GM12892 (cell line): ENCODE results near the gene PAXX.

Source experiments
- DNase-seq: peaks from one replicate; pipeline ENCODE4 v3.0.0; 2011; ENCODE audit not compliant: insufficient read length
- FAIRE-seq: peaks from 2 replicates; lab custom pipeline; 2011; peaks lifted over from hg19 to GRCh38; lab: Jason Lieb, UNC
- POLR2A ChIP-seq: IDR thresholded peaks from 2 replicates; pipeline ENCODE4 v1.6.1; 2011; ENCODE audit warnings: low read depth, low read length, control low read depth
- POLR2AphosphoS5 ChIP-seq: IDR thresholded peaks from 2 replicates; pipeline ENCODE4 v1.6.1; 2011; ENCODE audit warnings: low read depth, low read length, control low read depth
- TAF1 ChIP-seq: IDR thresholded peaks from 2 replicates; pipeline ENCODE4 v1.6.1; 2011; ENCODE audit warnings: low read depth, mild to moderate bottlenecking, control low read depth, low read length, borderline replicate concordance

Gene PAXX

DNA sequence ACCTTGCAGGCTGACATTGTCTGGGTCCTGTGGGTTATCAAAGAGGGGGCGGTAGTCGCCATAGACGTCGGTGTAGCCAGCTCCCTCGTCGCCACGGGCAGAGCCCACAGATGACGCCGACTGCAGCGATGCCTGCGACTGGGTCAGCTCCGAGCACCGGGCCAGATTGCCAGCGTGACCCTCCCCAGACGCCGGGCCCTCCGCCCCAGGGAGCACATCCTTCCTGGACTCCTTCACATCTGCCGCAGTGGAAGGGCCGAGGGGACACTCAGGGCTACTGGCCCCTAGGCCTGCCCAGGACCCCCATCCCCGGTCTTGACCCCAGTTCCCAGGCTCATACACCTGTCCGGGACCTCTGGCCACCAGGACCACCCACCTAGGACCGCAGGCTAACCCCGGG, 21.9 kb downstream of the PAXX start:
- TF ChIP-seq TAF1: no peak
- TF ChIP-seq POLR2AphosphoS5: no peak
- no peak for TF ChIP-seq POLR2A
- DNase-seq: no peak
- FAIRE-seq: no peak

DNA sequence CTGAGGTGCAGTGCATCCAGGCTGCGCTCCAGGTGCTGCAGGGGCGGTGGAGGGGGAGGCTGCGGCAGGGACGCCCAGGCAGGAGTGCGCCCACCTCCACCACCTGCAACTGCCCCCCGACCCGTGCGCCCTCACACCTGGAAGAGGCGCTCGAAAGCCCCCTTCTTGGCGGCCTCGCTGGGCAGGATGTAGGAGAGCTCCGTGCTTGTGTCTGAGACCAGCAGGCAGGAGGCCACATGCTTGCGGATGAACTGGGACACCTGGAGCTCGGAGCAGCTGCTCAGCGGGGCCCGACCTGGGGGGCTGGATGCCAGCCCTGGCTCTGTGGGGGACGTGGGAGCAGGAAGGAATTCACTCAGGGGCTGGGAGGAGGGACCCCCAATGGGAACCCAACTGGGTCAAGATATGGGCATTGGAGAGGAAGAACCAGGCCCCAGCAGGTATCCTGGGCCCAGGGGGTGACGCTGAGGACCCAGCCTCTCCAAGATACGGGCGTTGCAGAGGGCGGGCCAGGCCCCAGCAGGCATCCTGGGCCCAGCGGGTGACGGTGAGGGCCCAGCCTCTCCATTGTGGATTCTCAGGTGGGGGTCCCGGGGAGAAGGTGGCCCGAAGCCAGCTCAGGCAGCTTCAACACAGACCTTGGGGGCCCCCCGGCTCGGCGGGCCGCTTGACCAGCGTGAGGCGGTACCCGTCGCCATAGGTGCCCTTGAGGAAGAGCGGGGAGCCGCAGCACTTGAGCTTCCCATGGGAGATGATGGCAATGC, 22.7 kb downstream of the PAXX start:
- no peak for DNase-seq
- FAIRE-seq: no peak
- TF ChIP-seq POLR2A (no peak), POLR2AphosphoS5 (no peak), TAF1 (no peak)

DNA sequence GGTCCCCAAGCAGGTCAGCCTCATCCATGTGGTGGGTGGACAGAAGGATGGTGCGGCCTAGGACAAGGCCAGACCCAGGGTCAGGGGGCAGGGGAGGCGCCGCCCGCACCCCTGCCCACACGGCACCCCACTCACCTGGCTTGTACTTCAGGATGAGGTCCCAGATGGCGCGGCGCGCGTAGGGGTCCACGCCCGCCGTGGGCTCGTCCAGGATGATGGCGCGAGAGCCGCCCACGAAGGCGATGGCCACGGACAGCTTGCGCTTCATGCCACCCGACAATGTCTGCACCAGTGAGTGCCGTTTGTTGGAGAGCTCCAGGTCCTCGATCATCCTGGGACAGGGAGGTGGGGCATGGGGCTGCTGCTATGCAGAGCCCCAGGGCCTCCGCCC, 23.3 kb downstream of the PAXX start:
- TF ChIP-seq TAF1 (no peak), POLR2A (no peak), POLR2AphosphoS5 (no peak)
- no peak for FAIRE-seq

DNA sequence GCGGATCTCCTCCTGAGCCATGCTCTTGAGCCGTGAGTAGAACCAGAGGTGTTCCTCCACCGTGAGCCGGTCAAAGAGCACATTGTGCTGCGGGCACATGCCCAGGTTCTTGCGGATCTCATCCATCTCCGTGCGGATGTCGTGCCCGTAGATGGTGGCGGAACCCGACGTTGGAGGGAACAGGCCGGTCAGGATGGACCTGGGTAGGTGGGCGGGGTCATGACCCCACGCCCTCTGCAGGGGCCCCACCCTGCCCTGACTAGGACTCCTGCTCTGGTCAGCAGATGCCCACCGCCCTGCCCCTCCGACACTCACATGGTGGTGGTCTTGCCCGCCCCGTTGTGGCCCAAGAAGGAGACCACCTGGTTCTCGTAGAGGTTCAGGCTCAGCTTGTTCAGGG, 23.8 kb downstream of the PAXX start:
- FAIRE-seq: no peak
- DNase-seq: no peak
- no peak for TF ChIP-seq POLR2A
- TF ChIP-seq TAF1: no peak
- no peak for TF ChIP-seq POLR2AphosphoS5

More for the DNA sequence above, 23.3 kb downstream of the PAXX start:
- no peak for DNase-seq

DNA sequence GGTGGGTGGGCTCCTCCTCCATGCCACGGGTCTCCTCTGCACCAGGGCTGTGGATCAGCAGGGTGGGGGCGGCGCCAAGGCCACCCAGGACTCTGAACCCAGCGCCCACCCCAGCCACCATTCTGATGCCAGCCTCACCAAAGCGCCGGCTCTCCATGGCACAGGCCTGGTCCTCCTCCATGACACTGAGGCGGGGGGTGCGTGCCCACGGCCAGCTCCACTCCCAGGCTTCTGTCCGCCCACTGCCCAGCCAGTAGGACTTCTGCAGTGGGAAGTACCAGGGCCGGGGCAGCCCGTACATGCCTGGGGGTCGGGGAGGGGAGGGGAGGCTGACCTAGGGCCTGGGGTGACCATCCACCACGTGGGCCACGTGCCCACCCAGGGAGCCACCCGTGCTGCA, 24.2 kb downstream of the PAXX start:
- FAIRE-seq (no peak), DNase-seq (no peak)
- TF ChIP-seq POLR2A (no peak), POLR2AphosphoS5 (no peak), TAF1 (no peak)

DNA sequence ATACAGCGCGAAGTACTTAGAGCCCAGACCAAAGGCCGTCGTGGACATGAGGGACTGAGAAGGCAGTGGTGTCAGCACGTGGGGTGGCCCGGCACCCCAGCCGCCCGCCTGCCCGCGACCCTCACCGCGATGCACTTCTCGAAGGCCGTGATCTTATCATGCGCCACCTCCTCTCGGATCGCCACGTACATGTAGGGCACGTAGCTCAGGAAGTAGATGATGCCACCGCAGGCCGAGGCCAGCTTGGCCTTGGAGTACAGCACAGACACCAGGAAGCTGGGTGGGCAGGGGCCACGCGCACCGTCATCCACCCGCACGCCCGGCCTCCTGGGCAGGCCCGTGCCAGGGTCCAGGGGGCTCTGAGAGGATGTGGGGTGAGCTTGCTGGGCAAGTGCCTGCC, 24.8 kb downstream of the PAXX start:
- DNase-seq: no peak
- no peak for FAIRE-seq
- TF ChIP-seq POLR2A: no peak
- no peak for TF ChIP-seq POLR2AphosphoS5
- no peak for TF ChIP-seq TAF1

DNA sequence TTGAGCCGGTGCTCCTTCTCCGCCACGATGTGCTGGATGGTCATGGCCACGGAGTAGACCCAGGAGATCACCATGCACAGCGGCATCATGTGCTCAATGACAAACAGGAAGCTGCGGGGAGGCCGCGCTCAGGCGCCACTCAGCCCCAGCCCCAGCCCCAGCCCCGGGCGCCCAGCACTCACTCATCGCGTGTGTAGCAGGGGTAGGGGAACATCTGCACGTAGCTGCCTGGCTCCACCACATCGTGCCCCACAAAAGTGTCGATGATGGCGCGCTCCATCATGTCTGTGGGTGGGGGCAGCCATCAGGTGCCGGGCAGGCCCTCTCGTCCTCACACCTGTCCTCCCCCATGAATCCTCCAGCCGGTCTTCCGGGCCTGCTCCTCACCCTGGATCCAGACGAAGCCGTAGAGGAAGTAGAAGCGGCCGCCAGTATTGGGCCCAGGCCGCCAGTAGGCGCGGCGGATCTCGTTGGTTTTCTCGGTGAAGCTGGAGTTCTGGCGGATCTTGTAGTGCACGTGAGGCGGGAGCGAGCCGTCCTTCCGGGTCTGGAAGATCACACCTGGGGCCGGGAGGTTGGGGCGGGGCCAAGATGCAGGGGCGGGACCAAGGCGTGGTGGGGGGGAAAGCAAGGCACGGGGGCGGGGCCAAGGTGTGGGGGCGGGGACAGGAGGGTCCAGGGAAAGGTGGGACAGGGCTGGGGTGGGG, 25.7 kb downstream of the PAXX start:
- TF ChIP-seq TAF1 (no peak), POLR2AphosphoS5 (no peak), POLR2A (no peak)
- no peak for FAIRE-seq
- no peak for DNase-seq

DNA sequence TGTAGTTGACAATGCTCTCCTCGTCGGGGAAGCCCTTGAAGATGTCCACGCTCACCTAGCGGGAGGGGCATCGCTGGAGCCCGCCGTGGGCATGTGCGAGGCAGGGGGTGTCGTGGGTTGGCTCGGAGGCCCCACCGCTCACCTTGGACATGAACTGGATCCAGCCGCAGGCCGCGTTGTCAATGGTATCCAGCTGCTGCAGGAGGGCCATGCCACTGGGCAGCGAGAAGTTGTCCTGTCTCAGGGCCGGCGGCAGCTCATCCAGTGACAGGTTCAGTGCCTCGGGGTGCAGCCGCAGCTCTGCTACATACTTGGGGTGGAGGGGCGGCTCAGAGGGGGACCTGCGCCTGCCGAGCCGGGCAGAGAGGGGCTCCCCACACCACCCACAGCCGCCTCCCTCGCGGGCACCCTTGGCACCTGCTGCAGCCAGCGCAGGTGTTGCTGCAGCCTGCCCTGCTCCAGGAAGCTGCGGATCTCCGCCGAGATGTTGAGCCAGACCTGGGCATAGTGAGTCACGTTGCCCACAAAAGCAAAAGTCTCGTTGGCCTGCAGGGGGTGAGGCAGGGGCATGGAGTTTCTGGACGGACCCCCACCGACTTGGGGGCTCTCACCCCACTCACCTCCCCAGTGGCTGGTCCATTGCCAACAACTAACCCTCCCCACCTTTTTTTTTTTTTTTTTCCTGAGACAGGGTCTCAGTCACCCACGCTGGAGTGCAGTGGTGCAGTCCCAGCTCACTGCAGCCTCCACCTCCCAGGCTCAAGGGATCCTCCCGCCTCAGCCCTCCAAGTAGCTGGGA, 26.7 kb downstream of the PAXX start:
- FAIRE-seq (no peak), DNase-seq (no peak)
- TF ChIP-seq TAF1 (no peak), POLR2A (no peak), POLR2AphosphoS5 (no peak)

DNA sequence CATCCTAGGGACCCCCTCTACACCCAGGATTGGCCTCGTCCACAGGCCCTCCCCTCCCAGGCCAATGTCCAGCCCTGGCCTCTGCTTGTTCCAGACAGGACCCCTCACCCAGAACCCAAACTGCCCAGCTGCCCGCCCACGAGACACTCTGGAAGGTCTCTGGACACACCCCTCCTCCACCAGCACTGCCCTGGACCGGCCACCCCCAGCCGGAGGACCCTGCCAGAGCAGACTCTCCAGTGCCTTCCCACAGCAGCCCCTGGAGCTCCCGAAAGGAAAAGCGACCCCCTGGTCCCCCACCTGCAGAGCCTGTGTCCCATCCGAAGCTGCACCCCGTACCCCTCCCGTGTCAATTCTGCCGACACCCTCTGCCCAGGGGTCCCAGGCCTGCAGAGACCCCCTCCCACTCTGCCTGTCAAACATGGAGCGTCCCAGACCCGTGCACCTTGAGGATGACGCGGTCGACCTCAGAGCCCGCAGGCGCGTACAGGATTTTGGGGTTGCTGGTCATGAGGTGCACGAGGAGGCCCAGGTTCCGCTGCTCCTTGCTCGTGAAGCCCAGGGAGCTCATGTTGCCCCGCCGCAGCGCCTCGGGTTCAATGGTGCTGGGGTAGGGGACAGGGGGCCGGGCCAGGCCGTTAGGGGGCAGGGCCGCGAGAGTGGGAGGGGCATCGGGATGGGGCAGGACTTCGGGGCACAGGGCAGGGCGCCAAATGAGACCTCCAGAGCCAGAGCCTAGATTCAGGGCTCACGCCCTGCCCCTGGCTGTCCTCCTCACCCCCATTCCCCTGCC, 27.9 kb downstream of the PAXX start:
- FAIRE-seq: no peak
- TF ChIP-seq TAF1 (no peak), POLR2AphosphoS5 (no peak), POLR2A (no peak)
- no peak for DNase-seq

DNA sequence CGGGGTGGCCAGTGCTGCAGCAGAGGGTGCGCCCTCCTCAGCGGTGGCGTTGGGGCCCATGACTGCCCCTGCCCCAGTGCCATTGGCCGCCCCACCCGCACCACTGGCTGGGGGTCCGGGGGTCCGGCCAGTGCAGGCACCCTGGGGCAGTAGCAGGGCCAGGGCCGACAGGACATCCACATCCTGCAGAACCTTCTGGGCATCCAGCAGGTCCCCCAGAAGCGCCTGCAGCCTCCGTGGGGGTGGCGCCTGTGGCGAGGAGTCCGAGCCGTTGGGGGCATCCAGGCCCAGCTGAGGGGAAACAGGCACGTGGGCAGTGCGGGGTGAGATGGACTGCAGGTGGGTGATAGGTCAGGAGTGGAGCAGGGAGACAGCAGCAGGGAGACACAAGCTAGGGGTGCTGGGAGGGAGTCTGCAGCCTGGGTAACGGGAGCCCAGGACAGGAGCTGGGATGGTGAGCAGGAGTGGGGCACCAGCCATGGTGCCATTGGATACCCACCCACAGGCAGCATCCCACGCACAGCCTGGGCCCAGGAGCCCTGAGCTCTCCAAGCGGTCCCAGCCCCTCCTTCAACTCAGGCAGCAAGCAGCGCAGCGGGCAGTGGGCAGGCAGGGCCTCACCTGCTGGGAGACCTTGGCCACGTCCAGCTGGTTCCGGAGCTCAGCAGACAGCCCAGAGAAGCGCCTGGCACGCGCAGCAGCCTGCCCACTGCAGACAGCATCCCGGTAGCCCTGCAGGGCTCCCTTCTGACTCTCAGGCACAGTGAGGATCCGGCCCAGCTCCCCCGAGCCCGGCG, 28.7 kb downstream of the PAXX start:
- FAIRE-seq: no peak
- no peak for DNase-seq
- TF ChIP-seq POLR2AphosphoS5 (no peak), POLR2A (no peak), TAF1 (no peak)
